ENCODE measurements around the gene CHML. TPM values are rescaled to one million over a fixed set of nuclear protein-coding genes. Genes with fewer than 3 reads are reported as not detected.

Gene CHML
- total RNA-seq, 1 donor from 2014 or later: 24.8 TPM

DNA sequence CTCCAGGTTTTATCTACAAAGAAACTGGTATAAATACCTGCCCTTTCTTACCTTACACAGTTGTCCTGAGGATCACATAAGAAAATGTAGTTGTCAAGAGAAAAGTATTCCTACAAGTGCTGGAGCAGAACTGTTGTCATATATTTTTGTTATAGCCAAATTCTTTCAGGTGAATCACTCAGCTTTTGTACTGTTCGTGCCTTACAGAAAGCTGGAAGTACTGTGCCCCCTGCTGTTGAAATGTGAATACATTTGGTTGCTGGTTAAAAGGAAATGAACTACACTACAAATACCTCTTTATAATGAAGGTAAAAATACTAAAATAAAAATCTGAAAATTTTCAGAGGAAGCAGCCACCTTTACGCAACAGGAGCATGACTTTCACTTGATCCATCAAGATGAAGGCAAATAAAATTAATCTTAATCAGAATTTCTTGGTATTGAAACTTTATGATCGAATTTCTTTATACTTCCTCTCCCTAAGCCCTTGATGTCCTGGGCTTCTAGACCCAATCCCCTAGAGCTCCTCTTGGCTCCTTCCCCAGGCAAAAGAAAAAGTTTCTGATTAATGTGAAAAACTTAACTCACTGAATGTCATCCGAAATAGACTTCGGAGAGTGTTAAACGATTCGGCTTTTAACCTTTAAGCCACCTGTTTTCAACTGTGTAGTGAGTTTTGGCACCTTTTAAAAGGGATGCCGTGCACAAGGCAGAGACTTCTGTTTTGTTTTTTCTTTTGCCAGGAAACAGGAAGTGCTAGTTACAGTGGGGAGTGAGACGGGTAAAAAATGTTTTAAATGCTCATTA is 12.5 kb downstream of the CHML start:
- no peak for DNase-seq (ENCODE audit: extremely low spot score, unreplicated experiment)
- Mint-ChIP-seq H3K27ac (no peak overlapping the region), H3K27me3 (no peaks in the 10 kb centered on the region), H3K9me3 (peaks cover 5% of the 10 kb centered on the region), H3K4me3 (no peak overlapping the region), H3K4me1 (ENCODE audit: unreplicated experiment) (peaks cover 4% of the 10 kb centered on the region), H3K36me3 (peaks cover 6% of the 10 kb centered on the region)
- TF ChIP-seq, protein P1, sequence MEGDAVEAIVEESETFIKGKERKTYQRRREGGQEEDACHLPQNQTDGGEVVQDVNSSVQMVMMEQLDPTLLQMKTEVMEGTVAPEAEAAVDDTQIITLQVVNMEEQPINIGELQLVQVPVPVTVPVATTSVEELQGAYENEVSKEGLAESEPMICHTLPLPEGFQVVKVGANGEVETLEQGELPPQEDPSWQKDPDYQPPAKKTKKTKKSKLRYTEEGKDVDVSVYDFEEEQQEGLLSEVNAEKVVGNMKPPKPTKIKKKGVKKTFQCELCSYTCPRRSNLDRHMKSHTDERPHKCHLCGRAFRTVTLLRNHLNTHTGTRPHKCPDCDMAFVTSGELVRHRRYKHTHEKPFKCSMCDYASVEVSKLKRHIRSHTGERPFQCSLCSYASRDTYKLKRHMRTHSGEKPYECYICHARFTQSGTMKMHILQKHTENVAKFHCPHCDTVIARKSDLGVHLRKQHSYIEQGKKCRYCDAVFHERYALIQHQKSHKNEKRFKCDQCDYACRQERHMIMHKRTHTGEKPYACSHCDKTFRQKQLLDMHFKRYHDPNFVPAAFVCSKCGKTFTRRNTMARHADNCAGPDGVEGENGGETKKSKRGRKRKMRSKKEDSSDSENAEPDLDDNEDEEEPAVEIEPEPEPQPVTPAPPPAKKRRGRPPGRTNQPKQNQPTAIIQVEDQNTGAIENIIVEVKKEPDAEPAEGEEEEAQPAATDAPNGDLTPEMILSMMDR (conservative IDR thresholded peaks at IDR 0.05): peak; percentile 67

DNA sequence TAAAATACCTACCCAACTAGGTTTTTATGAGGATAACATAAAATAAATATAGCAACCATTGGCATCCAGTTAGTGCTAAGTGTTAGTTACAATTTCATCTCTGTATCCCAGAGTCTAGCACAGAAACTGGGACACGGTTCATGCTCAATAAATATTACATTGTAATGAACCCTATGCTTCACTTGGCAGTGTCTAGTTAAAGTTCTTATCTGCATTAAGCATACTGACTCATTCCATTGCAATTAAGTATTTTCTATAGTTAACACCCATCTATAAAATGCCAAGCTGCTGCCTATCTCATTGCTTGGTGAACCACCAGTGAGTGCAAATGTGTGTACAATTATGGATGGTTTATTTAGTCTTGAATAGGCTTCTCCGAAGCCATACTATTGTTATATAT is 15.2 kb downstream of the CHML start:
- no peaks in the 10 kb centered on the region for H3K27me3 Mint-ChIP-seq
- TF ChIP-seq, protein P1 (conservative IDR thresholded peaks at IDR 0.05): no peak
- H3K4me1 Mint-ChIP-seq (ENCODE audit: unreplicated experiment): no peaks in the 10 kb centered on the region
- no peak overlapping the region for H3K4me3 Mint-ChIP-seq
- H3K9me3 Mint-ChIP-seq: no peaks in the 10 kb centered on the region
- no peak for DNase-seq (ENCODE audit: extremely low spot score, unreplicated experiment)
- peaks cover 6% of the 10 kb centered on the region for H3K36me3 Mint-ChIP-seq
- H3K27ac Mint-ChIP-seq: no peak overlapping the region

DNA sequence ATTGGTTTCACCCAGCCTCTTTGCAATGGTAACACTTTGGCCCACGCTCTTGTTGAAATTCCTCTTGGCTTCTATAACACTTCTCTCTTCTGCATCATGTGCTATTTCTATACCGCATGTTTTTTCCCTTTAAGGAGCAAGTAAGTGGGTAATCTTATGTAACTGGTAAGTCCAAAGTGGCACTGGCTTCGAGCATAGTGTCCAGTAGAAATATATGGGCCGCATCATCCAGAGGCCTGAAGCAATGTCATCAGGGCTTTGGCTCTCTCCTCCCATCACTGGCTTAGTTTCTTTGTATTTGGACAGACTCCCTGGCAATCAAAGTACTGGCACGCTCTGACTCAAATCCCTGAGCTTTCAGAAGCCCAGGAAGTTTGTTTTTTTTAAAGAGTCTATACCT is 17.5 kb downstream of the CHML start:
- no peak for DNase-seq (ENCODE audit: extremely low spot score, unreplicated experiment)

DNA sequence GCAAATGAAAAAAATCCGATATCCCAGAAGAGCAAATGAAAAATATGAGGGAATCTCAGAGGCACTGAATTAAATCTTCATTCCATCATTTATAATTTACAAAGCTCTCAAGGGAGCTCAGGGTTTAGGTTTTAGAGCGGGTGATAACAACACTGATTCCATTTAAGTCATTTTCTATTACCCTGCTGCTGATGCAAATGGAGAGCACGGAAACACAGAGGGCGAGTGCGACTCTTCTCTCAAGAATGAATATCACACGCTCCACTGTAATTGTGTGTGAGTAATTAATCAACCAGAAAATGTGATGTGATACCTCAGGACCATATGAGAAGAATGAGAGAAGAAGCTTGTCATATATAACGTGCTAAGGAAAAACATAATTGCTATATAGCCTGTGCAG is 22.7 kb downstream of the CHML start:
- no peaks in the 10 kb centered on the region for H3K27me3 Mint-ChIP-seq
- H3K36me3 Mint-ChIP-seq: peaks cover 9% of the 10 kb centered on the region
- DNase-seq (ENCODE audit: extremely low spot score, unreplicated experiment): no peak
- H3K4me1 Mint-ChIP-seq (ENCODE audit: unreplicated experiment): peaks cover 5% of the 10 kb centered on the region
- TF ChIP-seq, protein P1 (conservative IDR thresholded peaks at IDR 0.05): no peak
- no peak overlapping the region for H3K4me3 Mint-ChIP-seq
- H3K9me3 Mint-ChIP-seq: no peaks in the 10 kb centered on the region
- H3K27ac Mint-ChIP-seq: no peak overlapping the region

More for the DNA sequence above, 17.5 kb downstream of the CHML start:
- H3K27me3 Mint-ChIP-seq: no peaks in the 10 kb centered on the region
- peaks cover 6% of the 10 kb centered on the region for H3K36me3 Mint-ChIP-seq
- no peaks in the 10 kb centered on the region for H3K4me1 Mint-ChIP-seq (ENCODE audit: unreplicated experiment)
- H3K9me3 Mint-ChIP-seq: no peaks in the 10 kb centered on the region
- TF ChIP-seq, protein P1 (conservative IDR thresholded peaks at IDR 0.05): no peak
- H3K27ac Mint-ChIP-seq: no peak overlapping the region
- H3K4me3 Mint-ChIP-seq: no peak overlapping the region

DNA sequence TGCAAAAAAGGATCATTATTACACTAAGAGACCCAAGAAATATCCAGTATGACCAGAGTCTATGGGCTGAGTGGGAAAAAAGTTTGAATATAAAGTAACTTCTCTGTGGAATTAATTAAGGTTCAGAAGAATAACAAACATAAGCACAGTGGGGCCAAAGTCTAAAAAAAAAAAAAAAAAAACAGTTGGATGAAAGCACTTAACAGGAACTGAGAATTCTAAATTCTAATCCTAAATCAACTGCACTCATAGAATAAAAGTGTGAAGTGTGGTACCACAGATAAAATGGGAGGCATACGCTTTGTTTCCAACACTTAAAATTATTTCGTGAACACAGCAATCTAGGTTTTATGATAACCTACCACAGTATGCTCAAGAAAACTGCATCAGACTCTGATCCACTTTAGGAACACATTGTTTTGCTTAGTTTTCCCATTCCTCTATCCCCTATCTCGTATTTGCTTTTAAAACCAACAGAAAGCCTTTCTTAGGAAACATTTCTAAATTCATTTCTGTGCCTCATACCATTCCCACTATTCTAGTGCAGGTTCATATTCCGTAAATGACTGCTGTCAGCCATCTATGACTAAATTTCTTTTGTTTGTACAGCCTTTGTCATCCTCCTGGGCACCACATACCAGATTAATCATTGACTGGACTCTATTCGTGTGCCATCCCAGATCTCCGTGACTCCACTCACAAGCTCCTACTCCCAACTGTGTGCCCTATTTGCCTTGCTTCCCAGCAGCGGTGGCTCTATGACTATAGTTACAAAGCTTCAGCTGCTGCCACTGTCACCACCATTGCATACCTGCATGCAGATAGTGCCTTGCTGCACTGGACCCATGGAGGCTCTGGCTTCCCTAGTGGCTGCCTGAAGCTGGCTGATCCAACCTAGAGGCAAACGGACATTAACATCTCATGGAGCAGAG is 24.9 kb downstream of the CHML start:
- H3K4me1 Mint-ChIP-seq (ENCODE audit: unreplicated experiment): peaks cover 5% of the 10 kb centered on the region
- no peak for DNase-seq (ENCODE audit: extremely low spot score, unreplicated experiment)
- TF ChIP-seq, protein P1 (conservative IDR thresholded peaks at IDR 0.05): no peak
- no peaks in the 10 kb centered on the region for H3K9me3 Mint-ChIP-seq
- peaks cover 3% of the 10 kb centered on the region for H3K36me3 Mint-ChIP-seq
- peak overlapping the region; percentile 38 for H3K4me3 Mint-ChIP-seq
- no peak overlapping the region for H3K27ac Mint-ChIP-seq
- no peaks in the 10 kb centered on the region for H3K27me3 Mint-ChIP-seq
